Superior temporal gyrus (tissue), 1 donor: Measurements from ENCODE around the gene NBEA.

Experiments
- DNase-seq: peaks from one replicate; pipeline ENCODE4 v3.0.0-alpha.2; 2016; ENCODE audit errors: extremely low spot score

NBEA gene

GRCh38 chr13:35179494-35179893, 237.4 kb downstream of the NBEA start:
- no peak for DNase-seq

GRCh38 chr13:35179920-35180663, 238.0 kb downstream of the NBEA start:
- no peak for DNase-seq

- no peak for DNase-seq
These were observed 248.2 kb downstream of the NBEA start for GRCh38 chr13:35190241-35190640.

- DNase-seq: no peak
These were observed 249.8 kb downstream of the NBEA start for GRCh38 chr13:35191883-35192282.

- DNase-seq: no peak
These were observed 256.6 kb downstream of the NBEA start for GRCh38 chr13:35198613-35199200.

GRCh38 chr13:35208587-35208986, 266.5 kb downstream of the NBEA start:
- no peak for DNase-seq

- DNase-seq: peak; percentile 21
These were observed 268.2 kb downstream of the NBEA start for GRCh38 chr13:35210261-35210660.

GRCh38 chr13:35211949-35212348, 269.9 kb downstream of the NBEA start:
- DNase-seq: no peak

GRCh38 chr13:35213911-35214310, 271.8 kb downstream of the NBEA start:
- DNase-seq: no peak

GRCh38 chr13:35216131-35216530, 274.1 kb downstream of the NBEA start:
- no peak for DNase-seq

- DNase-seq: no peak
These were observed 277.0 kb downstream of the NBEA start for GRCh38 chr13:35219021-35219420.

- no peak for DNase-seq
These were observed 283.1 kb downstream of the NBEA start for GRCh38 chr13:35225159-35225558.

GRCh38 chr13:35225582-35225981, 283.5 kb downstream of the NBEA start:
- no peak for DNase-seq

- DNase-seq: no peak
These were observed 286.5 kb downstream of the NBEA start for GRCh38 chr13:35228536-35228935.

GRCh38 chr13:35231426-35231825, 289.4 kb downstream of the NBEA start:
- no peak for DNase-seq

GRCh38 chr13:35238274-35238673, 296.2 kb downstream of the NBEA start:
- no peak for DNase-seq

GRCh38 chr13:35252536-35253205, 310.6 kb downstream of the NBEA start:
- DNase-seq: no peak

GRCh38 chr13:35255241-35255640, 313.2 kb downstream of the NBEA start:
- DNase-seq: no peak

- DNase-seq: no peak
These were observed 314.5 kb downstream of the NBEA start for GRCh38 chr13:35256459-35257148.

GRCh38 chr13:35260316-35260715, 318.2 kb downstream of the NBEA start:
- DNase-seq: no peak

- no peak for DNase-seq
These were observed 324.3 kb downstream of the NBEA start for GRCh38 chr13:35266412-35266811.

- DNase-seq: no peak
These were observed 336.8 kb downstream of the NBEA start for GRCh38 chr13:35278917-35279316.
